H1 (cell line): ENCODE measurements around the gene SOWAHD. TPM values are rescaled to one million over a fixed set of nuclear protein-coding genes. Genes with fewer than 3 reads are reported as not detected.

Source experiments
- CTCF ChIA-PET: fragments of 300-600 bp; sonication (Branson Sonifier 250); formaldehyde crosslinking; loops from one replicate; lab custom pipeline; 2021; ENCODE audit not compliant: partially characterized antibody; lab: Charles Lee
- POLR2A ChIA-PET: fragments of 300-600 bp; sonication (Branson Sonifier 250); formaldehyde crosslinking; loops from one replicate; lab custom pipeline; 2021; ENCODE audit warnings: inconsistent platforms; ENCODE audit not compliant: partially characterized antibody; lab: Charles Lee
- DNase-seq, 2 experiments: peaks; one replicate each; pipeline versions ENCODE4 v3.0.0 to v3.0.0-alpha.2; 2010 to 2022; ENCODE audit warnings: low spot score in 2 of 2, low read depth in 1 of 2, mixed read lengths in 1 of 2
- FAIRE-seq: peaks from 2 replicates; lab custom pipeline; 2011; peaks lifted over from hg19 to GRCh38; lab: Jason Lieb, UNC
- H2AFZ ChIP-seq: 2 replicates; pipeline ENCODE4 v1.8.1; 2012; ENCODE audit warnings: low read length, inconsistent platforms
- H2AK5ac ChIP-seq: 2 replicates; pipeline ENCODE4 v1.6.1; 2013; ENCODE audit warnings: low read depth, low read length
- H2BK120ac ChIP-seq: replicated peaks from 2 replicates; pipeline ENCODE3; 2013; ENCODE audit warnings: low read depth, low read length, inconsistent platforms
- H2BK12ac ChIP-seq: 2 replicates; pipeline ENCODE4 v1.6.1; 2013; ENCODE audit warnings: low read depth, low read length
- H2BK15ac ChIP-seq: 2 replicates; pipeline ENCODE4 v1.6.1; 2013; ENCODE audit warnings: low read length
- H2BK20ac ChIP-seq: 2 replicates; pipeline ENCODE4 v1.6.1; 2013; ENCODE audit warnings: low read length
- H2BK5ac ChIP-seq: 2 replicates; pipeline ENCODE4 v1.6.1; 2013; ENCODE audit warnings: low read depth, low read length
- H3K14ac ChIP-seq: 2 replicates; pipeline ENCODE4 v1.6.1; 2013; ENCODE audit warnings: inconsistent platforms; ENCODE audit not compliant: insufficient read length
- H3K18ac ChIP-seq: 2 replicates; pipeline ENCODE4 v1.6.1; 2013; ENCODE audit warnings: low read length; ENCODE audit errors: extremely low read depth
- H3K23ac ChIP-seq: 2 replicates; pipeline ENCODE4 v1.6.1; 2013; ENCODE audit warnings: inconsistent platforms; ENCODE audit not compliant: insufficient read length
- H3K23me2 ChIP-seq: 2 replicates; pipeline ENCODE4 v1.6.1; 2013; ENCODE audit warnings: low read depth, low read length
- H3K27ac ChIP-seq: 2 replicates; pipeline ENCODE4 v1.6.1; 2011; ENCODE audit warnings: low read depth, low read length, inconsistent platforms
- H3K27me3 ChIP-seq, 4 experiments: replicated peaks in 1 of 4; 1 replicate in 1 of 4; 2 replicates in 3 of 4; pipeline versions ENCODE4 v1.6.1 to v1.8.1; 2011 to 2013; ENCODE audit warnings: low read length in 3 of 4, mild to moderate bottlenecking in 3 of 4, inconsistent platforms in 2 of 4, mixed read lengths in 2 of 4, moderate library complexity in 1 of 4; ENCODE audit not compliant: control insufficient read depth in 3 of 4, insufficient read depth in 3 of 4; ENCODE audit errors: extremely low read depth in 1 of 4
- H3K36me3 ChIP-seq, 4 experiments: 2 replicates each; pipeline versions ENCODE4 v1.6.1 to v1.8.1; 2011 to 2013; ENCODE audit warnings: mild to moderate bottlenecking in 4 of 4, low read length in 3 of 4, moderate library complexity in 2 of 4, control low read depth in 1 of 4, inconsistent platforms in 1 of 4; ENCODE audit not compliant: insufficient read depth in 4 of 4, control insufficient read depth in 2 of 4
- H3K4ac ChIP-seq: replicated peaks from 2 replicates; pipeline ENCODE3; 2013; ENCODE audit warnings: low read length, low read depth, mixed read lengths, inconsistent platforms; ENCODE audit not compliant: insufficient read length
- H3K4me1 ChIP-seq, 4 experiments: replicated peaks in 1 of 4; 1 replicate in 1 of 4; 2 replicates in 3 of 4; pipeline versions ENCODE4 v1.6.1 to v1.8.1; 2011 to 2013; ENCODE audit warnings: low read length in 3 of 4, inconsistent platforms in 2 of 4, mixed read lengths in 1 of 4; ENCODE audit not compliant: insufficient read depth in 4 of 4, control insufficient read depth in 3 of 4
- H3K4me2 ChIP-seq, 2 experiments: 2 replicates each; pipeline versions ENCODE4 v1.6.1 to v1.8.1; 2011 to 2013; ENCODE audit warnings: low read depth in 2 of 2, low read length in 2 of 2, control low read depth in 1 of 2, inconsistent platforms in 1 of 2, mild to moderate bottlenecking in 1 of 2; ENCODE audit not compliant: insufficient read depth in 1 of 2
- H3K4me3 ChIP-seq, 4 experiments: fragments of 200-600, 300-600 bp in 1 of 4; sonication (generic), shearing (Covaris generic), sonication (Bioruptor Twin) in 1 of 4; 2 replicates each; pipeline versions ENCODE4 v1.5.1 to v1.8.1; 2011 to 2016; ENCODE audit warnings: low read length in 4 of 4, low read depth in 3 of 4, control low read depth in 2 of 4, inconsistent platforms in 2 of 4, mild to moderate bottlenecking in 2 of 4, mixed read lengths in 1 of 4, moderate library complexity in 1 of 4; ENCODE audit not compliant: insufficient read depth in 2 of 4; ENCODE audit errors: extremely low read depth in 1 of 4
- H3K56ac ChIP-seq: replicated peaks from 2 replicates; pipeline ENCODE3; 2013; ENCODE audit warnings: low read depth, mild to moderate bottlenecking, mixed read lengths, low read length, inconsistent platforms; ENCODE audit not compliant: insufficient read length
- H3K79me1 ChIP-seq: 2 replicates; pipeline ENCODE4 v1.6.1; 2013; ENCODE audit warnings: low read depth, low read length, control low read depth
- H3K79me2 ChIP-seq, 2 experiments: 2 replicates each; pipeline versions ENCODE4 v1.6.1 to v1.8.1; 2012 to 2013; ENCODE audit warnings: low read length in 2 of 2, mild to moderate bottlenecking in 2 of 2, inconsistent platforms in 1 of 2; ENCODE audit not compliant: insufficient read depth in 2 of 2, control insufficient read depth in 1 of 2
- H3K9ac ChIP-seq, 4 experiments: replicated peaks in 1 of 4; 1 replicate in 1 of 4; 2 replicates in 3 of 4; pipeline versions ENCODE4 v1.6.1 to v1.8.1; 2011 to 2013; ENCODE audit warnings: low read depth in 3 of 4, low read length in 3 of 4, control low read depth in 2 of 4, mild to moderate bottlenecking in 2 of 4, moderate library complexity in 2 of 4, inconsistent platforms in 1 of 4; ENCODE audit errors: extremely low read depth in 1 of 4
- H3K9me3 ChIP-seq, 2 experiments: 2 replicates each; pipeline versions ENCODE4 v1.6.1 to v1.8.1; 2012 to 2013; ENCODE audit warnings: mild to moderate bottlenecking in 2 of 2, moderate library complexity in 2 of 2, control low read depth in 1 of 2, inconsistent platforms in 1 of 2, low read depth in 1 of 2, low read length in 1 of 2, mixed read lengths in 1 of 2; ENCODE audit not compliant: insufficient read depth in 2 of 2
- H4K20me1 ChIP-seq, 2 experiments: replicated peaks in 1 of 2; 2 replicates each; pipeline versions ENCODE3 to v1.8.1; 2011 to 2013; ENCODE audit warnings: inconsistent platforms in 2 of 2, low read length in 2 of 2, mild to moderate bottlenecking in 1 of 2; ENCODE audit not compliant: insufficient read depth in 2 of 2, control insufficient read depth in 1 of 2
- H4K5ac ChIP-seq: 2 replicates; pipeline ENCODE4 v1.6.1; 2013; ENCODE audit warnings: low read length, low read depth, mixed read lengths, inconsistent platforms; ENCODE audit not compliant: insufficient read length
- H4K8ac ChIP-seq: 2 replicates; pipeline ENCODE4 v1.8.0; 2013; ENCODE audit warnings: mild to moderate bottlenecking, moderate library complexity, low read length, inconsistent platforms; ENCODE audit not compliant: insufficient read depth; ENCODE audit errors: extremely low read depth
- H4K91ac ChIP-seq: replicated peaks from 2 replicates; pipeline ENCODE3; 2013; ENCODE audit warnings: low read length, mixed read lengths, inconsistent platforms; ENCODE audit not compliant: insufficient read length
- RXRA ChIP-seq: IDR thresholded peaks from 2 replicates; pipeline ENCODE4 v1.6.1; 2011; ENCODE audit warnings: low read depth, mild to moderate bottlenecking, low read length, moderate library complexity; ENCODE audit not compliant: insufficient read depth
- WGBS, 2 experiments: shearing (Covaris generic) in 1 of 2; methylation state at CpG; one replicate each; pipeline versions ENCODE4 v1.1.6 to v1.1.7; 2013 to 2015; ENCODE audit warnings: low lambda C conversion rate in 2 of 2, mixed read lengths in 2 of 2, inconsistent platforms in 1 of 2, low coverage in 1 of 2, missing lambda C conversion rate in 1 of 2; ENCODE audit not compliant: insufficient replicate concordance in 2 of 2, insufficient coverage in 1 of 2, insufficient read length in 1 of 2; ENCODE audit errors: extremely low coverage in 1 of 2, missing lambda C conversion rate in 1 of 2; 5-methylcytosine and 5-hydroxymethylcytosine counted together
- polyA plus RNA-seq, 7 experiments: library from polyadenylated mRNA; depleted of rRNA in 3 of 7; stranded (reverse) in 5 of 7; unstranded in 2 of 7; fragments of >200 nt in 5 of 7; fragments of 200-250 nt in 2 of 7; gene quantifications; 1 replicate in 5 of 7; 2 replicates in 1 of 7; 4 replicates in 1 of 7; pipeline versions ENCODE4 v1.2.1 to v1.2.3, GENCODE V29; 2011 to 2013; ENCODE audit warnings: missing spikeins in 2 of 7, mixed read lengths in 2 of 7
- total RNA-seq: library from RNA; stranded (reverse); fragmentation: NEBNext Ultra II Directional; extraction: Animal tissue kit (Norgen Biotek cat#: 25700); gene quantifications from 2 replicates; pipeline ENCODE4 v1.2.1, GENCODE V29; 2021

SOWAHD gene
- total and polyA plus RNA-seq, 2 of the 8 experiments (the other 6 are each of a cell fraction or from before 2014, with no cell fraction given), result 1.7 to 2.9 TPM

GRCh38 chrX:119736206-119736764, 22.1 kb upstream of the SOWAHD start:
- no peaks in the 10 kb centered on the region for H3K4me1 ChIP-seq

More at GRCh38 chrX:119736206-119736764, 22.1 kb upstream of the SOWAHD start:
- Histone ChIP-seq H2BK120ac (no peak overlapping the region), H4K5ac (no peak overlapping the region), H3K9me3 (no peaks in the 10 kb centered on the region), H3K14ac (no peak overlapping the region), H4K8ac (no peak overlapping the region), H2BK15ac (no peak overlapping the region), H2AFZ (no peak overlapping the region), H3K4me3 (no peak overlapping the region), H3K23me2 (no peaks in the 10 kb centered on the region), H3K9ac (no peak overlapping the region), H3K23ac (no peak overlapping the region), H2BK5ac (no peak overlapping the region), H3K79me2 (no peaks in the 10 kb centered on the region), H4K20me1 (no peaks in the 10 kb centered on the region), H3K18ac (no peak overlapping the region), H3K79me1 (no peaks in the 10 kb centered on the region), H3K4me2 (no peak overlapping the region)
- CTCF ChIA-PET, result interaction anchor here (0.6 to 1.8 kb wide), 9 partner anchors 9 to 149 kb away, joined by 3 to 6 read pairs (median 3); no protein-coding TSS in a partner anchor
- DNase-seq, result no peak
- TF ChIP-seq RXRA, result no peak
- TF ChIP-seq, all 59 proteins: peak for 0
- no peak overlapping the region for H3K27ac ChIP-seq
- 96% methylated on average over 11 of the region's 12 CpGs; no CpG with 5 or more reads in 1 of the 2 experiments for WGBS, 2 experiments
- H2AK5ac ChIP-seq, result no peak overlapping the region
- H3K56ac ChIP-seq, result no peak overlapping the region
- FAIRE-seq, result no peak
- H2BK20ac ChIP-seq, result no peak overlapping the region
- no peaks in the 10 kb centered on the region for H3K36me3 ChIP-seq
- no peak overlapping the region for H4K91ac ChIP-seq
- H2BK12ac ChIP-seq, result no peak overlapping the region
- H3K27me3 ChIP-seq, result no peaks in the 10 kb centered on the region
- POLR2A ChIA-PET, result interaction anchor here (1.0 kb wide), 1 partner anchor 21 kb away, joined by 4 read pairs; no protein-coding TSS in a partner anchor
- no peak overlapping the region for H3K4ac ChIP-seq
